ENCODE results near the gene ZNF608. TPM values are rescaled to one million over a fixed set of nuclear protein-coding genes. Genes with fewer than 3 reads are reported as not detected.

ZNF608 gene
- total RNA-seq, 1 experiment from 2014 or later: 58.7 TPM

- Histone ChIP-seq H3K27me3 (ENCODE audit: control insufficient read depth, insufficient read depth, low read length) (no peaks in the 10 kb centered on the region), H3K4me3 (ENCODE audit: insufficient read depth, low read depth, low read length) (no peak overlapping the region), H3K36me3 (replicated peaks; ENCODE audit: control insufficient read depth, insufficient read depth, low read length) (no peaks in the 10 kb centered on the region)
- no peak for DNase-seq
These were observed 21.9 kb downstream of the ZNF608 start for GRCh38 chr5:124724357-124725039.

GRCh38 chr5:124721229-124721735, 25.2 kb downstream of the ZNF608 start:
- no peak overlapping the region for H3K4me3 ChIP-seq (ENCODE audit: insufficient read depth, low read depth, low read length)
- no peaks in the 10 kb centered on the region for H3K27me3 ChIP-seq (ENCODE audit: control insufficient read depth, insufficient read depth, low read length)
- H3K36me3 ChIP-seq (replicated peaks; ENCODE audit: control insufficient read depth, insufficient read depth, low read length): no peaks in the 10 kb centered on the region
- no peak for DNase-seq

- Histone ChIP-seq H3K27me3 (ENCODE audit: control insufficient read depth, insufficient read depth, low read length) (no peaks in the 10 kb centered on the region), H3K4me3 (ENCODE audit: insufficient read depth, low read depth, low read length) (no peak overlapping the region), H3K36me3 (replicated peaks; ENCODE audit: control insufficient read depth, insufficient read depth, low read length) (no peaks in the 10 kb centered on the region)
- DNase-seq: no peak
These were observed 25.8 kb downstream of the ZNF608 start for GRCh38 chr5:124720593-124720992.

GRCh38 chr5:124719113-124719967, 27.1 kb downstream of the ZNF608 start:
- Histone ChIP-seq H3K4me3 (ENCODE audit: insufficient read depth, low read depth, low read length) (no peak overlapping the region), H3K36me3 (replicated peaks; ENCODE audit: control insufficient read depth, insufficient read depth, low read length) (no peaks in the 10 kb centered on the region), H3K27me3 (ENCODE audit: control insufficient read depth, insufficient read depth, low read length) (no peaks in the 10 kb centered on the region)
- DNase-seq: no peak

GRCh38 chr5:124718380-124718789, 28.1 kb downstream of the ZNF608 start:
- Histone ChIP-seq H3K27me3 (ENCODE audit: control insufficient read depth, insufficient read depth, low read length) (no peaks in the 10 kb centered on the region), H3K4me3 (ENCODE audit: insufficient read depth, low read depth, low read length) (no peak overlapping the region), H3K36me3 (replicated peaks; ENCODE audit: control insufficient read depth, insufficient read depth, low read length) (no peaks in the 10 kb centered on the region)
- no peak for DNase-seq

- no peaks in the 10 kb centered on the region for H3K36me3 ChIP-seq (replicated peaks; ENCODE audit: control insufficient read depth, insufficient read depth, low read length)
- no peak for DNase-seq
These were observed 30.3 kb downstream of the ZNF608 start for GRCh38 chr5:124716169-124716568.

GRCh38 chr5:124714910-124715309, 31.5 kb downstream of the ZNF608 start:
- H3K27me3 ChIP-seq (ENCODE audit: control insufficient read depth, insufficient read depth, low read length): no peaks in the 10 kb centered on the region
- no peak overlapping the region for H3K4me3 ChIP-seq (ENCODE audit: insufficient read depth, low read depth, low read length)
- no peaks in the 10 kb centered on the region for H3K36me3 ChIP-seq (replicated peaks; ENCODE audit: control insufficient read depth, insufficient read depth, low read length)
- no peak for DNase-seq

More at GRCh38 chr5:124716169-124716568, 30.3 kb downstream of the ZNF608 start:
- Histone ChIP-seq H3K27me3 (ENCODE audit: control insufficient read depth, insufficient read depth, low read length) (no peaks in the 10 kb centered on the region), H3K4me3 (ENCODE audit: insufficient read depth, low read depth, low read length) (no peak overlapping the region)

GRCh38 chr5:124713595-124713994, 32.8 kb downstream of the ZNF608 start:
- H3K4me3 ChIP-seq (ENCODE audit: insufficient read depth, low read depth, low read length): no peak overlapping the region

GRCh38 chr5:124712731-124713305, 33.6 kb downstream of the ZNF608 start:
- Histone ChIP-seq H3K36me3 (replicated peaks; ENCODE audit: control insufficient read depth, insufficient read depth, low read length) (no peaks in the 10 kb centered on the region), H3K4me3 (ENCODE audit: insufficient read depth, low read depth, low read length) (no peak overlapping the region), H3K27me3 (ENCODE audit: control insufficient read depth, insufficient read depth, low read length) (no peaks in the 10 kb centered on the region)
- DNase-seq: no peak

More at GRCh38 chr5:124713595-124713994, 32.8 kb downstream of the ZNF608 start:
- DNase-seq: no peak
- Histone ChIP-seq H3K36me3 (replicated peaks; ENCODE audit: control insufficient read depth, insufficient read depth, low read length) (no peaks in the 10 kb centered on the region), H3K27me3 (ENCODE audit: control insufficient read depth, insufficient read depth, low read length) (no peaks in the 10 kb centered on the region)

- H3K27me3 ChIP-seq (ENCODE audit: control insufficient read depth, insufficient read depth, low read length): no peaks in the 10 kb centered on the region
- H3K4me3 ChIP-seq (ENCODE audit: insufficient read depth, low read depth, low read length): no peak overlapping the region
- no peaks in the 10 kb centered on the region for H3K36me3 ChIP-seq (replicated peaks; ENCODE audit: control insufficient read depth, insufficient read depth, low read length)
- no peak for DNase-seq
These were observed 38.4 kb downstream of the ZNF608 start for GRCh38 chr5:124708086-124708485.

GRCh38 chr5:124707520-124707919, 38.9 kb downstream of the ZNF608 start:
- no peak for DNase-seq
- no peaks in the 10 kb centered on the region for H3K27me3 ChIP-seq (ENCODE audit: control insufficient read depth, insufficient read depth, low read length)
- H3K4me3 ChIP-seq (ENCODE audit: insufficient read depth, low read depth, low read length): no peak overlapping the region
- no peaks in the 10 kb centered on the region for H3K36me3 ChIP-seq (replicated peaks; ENCODE audit: control insufficient read depth, insufficient read depth, low read length)

GRCh38 chr5:124706729-124707361, 39.6 kb downstream of the ZNF608 start:
- no peak for DNase-seq
- no peak overlapping the region for H3K4me3 ChIP-seq (ENCODE audit: insufficient read depth, low read depth, low read length)
- H3K36me3 ChIP-seq (replicated peaks; ENCODE audit: control insufficient read depth, insufficient read depth, low read length): no peaks in the 10 kb centered on the region
- no peaks in the 10 kb centered on the region for H3K27me3 ChIP-seq (ENCODE audit: control insufficient read depth, insufficient read depth, low read length)

GRCh38 chr5:124706051-124706450, 40.4 kb downstream of the ZNF608 start:
- DNase-seq: no peak
- Histone ChIP-seq H3K4me3 (ENCODE audit: insufficient read depth, low read depth, low read length) (no peak overlapping the region), H3K27me3 (ENCODE audit: control insufficient read depth, insufficient read depth, low read length) (no peaks in the 10 kb centered on the region), H3K36me3 (replicated peaks; ENCODE audit: control insufficient read depth, insufficient read depth, low read length) (no peaks in the 10 kb centered on the region)

GRCh38 chr5:124705577-124705976, 40.9 kb downstream of the ZNF608 start:
- no peaks in the 10 kb centered on the region for H3K27me3 ChIP-seq (ENCODE audit: control insufficient read depth, insufficient read depth, low read length)
- no peak overlapping the region for H3K4me3 ChIP-seq (ENCODE audit: insufficient read depth, low read depth, low read length)

More at GRCh38 chr5:124705577-124705976, 40.9 kb downstream of the ZNF608 start:
- no peak for DNase-seq
- no peaks in the 10 kb centered on the region for H3K36me3 ChIP-seq (replicated peaks; ENCODE audit: control insufficient read depth, insufficient read depth, low read length)
